Stomach (tissue), 4 donors: ENCODE data around the gene SFRP4.

Source experiments
- EP300 ChIP-seq: sonication (generic); formaldehyde crosslinking; IDR thresholded peaks from one replicate; pipeline ENCODE4 v1.6.1; 2017; ENCODE audit warnings: antibody characterized with exemption
- POLR2AphosphoS5 ChIP-seq, 3 donors: sonication (generic); formaldehyde crosslinking; IDR thresholded peaks; one replicate each; pipeline ENCODE4 v1.6.1; 2016; ENCODE audit warnings: antibody characterized with exemption in 3 of 3
- TF ChIP-seq, protein P1 (sequence below), 7 experiments: fragments of 450-650 bp in 4 of 7; fragments of 200-600 bp in 3 of 7; sonication (generic) in 3 of 7; IDR thresholded peaks; one replicate each; pipeline ENCODE4 v1.5.1; 2016 to 2019; ENCODE audit warnings: antibody characterized with exemption in 7 of 7, control low read depth in 2 of 7, mild to moderate bottlenecking in 1 of 7

DNA sequence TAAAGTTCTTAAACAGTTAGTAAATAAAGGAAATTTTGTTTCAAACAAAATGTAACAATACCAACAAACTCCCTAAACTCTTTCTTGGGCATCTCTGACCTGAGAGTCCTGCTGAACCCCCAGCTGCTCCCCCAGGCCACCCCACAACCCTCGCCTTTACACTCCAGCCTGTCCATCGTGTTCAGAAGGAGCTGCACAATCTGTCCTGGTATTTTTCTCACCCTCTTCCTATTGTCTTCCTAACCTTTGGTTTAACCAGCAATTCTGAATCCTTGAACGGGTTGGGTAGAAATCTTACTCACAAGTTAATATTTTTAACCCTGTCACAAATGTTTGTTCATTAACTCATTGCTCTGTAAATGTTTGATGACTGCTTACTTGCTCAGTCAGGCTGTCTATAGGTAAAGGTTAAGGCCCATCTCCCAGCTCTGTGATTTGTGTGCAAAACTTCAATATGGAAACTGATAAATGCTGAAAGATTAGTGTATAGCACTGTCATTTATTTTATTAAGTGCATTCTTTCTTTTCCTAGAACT lies 16.8 kb downstream of the SFRP4 start:
- TF ChIP-seq, protein P1, sequence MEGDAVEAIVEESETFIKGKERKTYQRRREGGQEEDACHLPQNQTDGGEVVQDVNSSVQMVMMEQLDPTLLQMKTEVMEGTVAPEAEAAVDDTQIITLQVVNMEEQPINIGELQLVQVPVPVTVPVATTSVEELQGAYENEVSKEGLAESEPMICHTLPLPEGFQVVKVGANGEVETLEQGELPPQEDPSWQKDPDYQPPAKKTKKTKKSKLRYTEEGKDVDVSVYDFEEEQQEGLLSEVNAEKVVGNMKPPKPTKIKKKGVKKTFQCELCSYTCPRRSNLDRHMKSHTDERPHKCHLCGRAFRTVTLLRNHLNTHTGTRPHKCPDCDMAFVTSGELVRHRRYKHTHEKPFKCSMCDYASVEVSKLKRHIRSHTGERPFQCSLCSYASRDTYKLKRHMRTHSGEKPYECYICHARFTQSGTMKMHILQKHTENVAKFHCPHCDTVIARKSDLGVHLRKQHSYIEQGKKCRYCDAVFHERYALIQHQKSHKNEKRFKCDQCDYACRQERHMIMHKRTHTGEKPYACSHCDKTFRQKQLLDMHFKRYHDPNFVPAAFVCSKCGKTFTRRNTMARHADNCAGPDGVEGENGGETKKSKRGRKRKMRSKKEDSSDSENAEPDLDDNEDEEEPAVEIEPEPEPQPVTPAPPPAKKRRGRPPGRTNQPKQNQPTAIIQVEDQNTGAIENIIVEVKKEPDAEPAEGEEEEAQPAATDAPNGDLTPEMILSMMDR (IDR thresholded peaks at IDR 0.05): no peak
- TF ChIP-seq EP300 (no peak), POLR2AphosphoS5 (IDR thresholded peaks at IDR 0.05) (no peak)
